Measurements from ENCODE around the gene PIAS1.

- TF ChIP-seq CTCF (tag by site-specific recombination; IDR thresholded peaks at IDR 0.05): no peak
- TF ChIP-seq ZBTB26 (tag by site-specific recombination; optimal IDR thresholded peaks at IDR 0.05): no peak
- TF ChIP-seq ZSCAN18 (tag by site-specific recombination; IDR thresholded peaks at IDR 0.05): no peak
- no peak for TF ChIP-seq INSM2 (tag by site-specific recombination; IDR thresholded peaks at IDR 0.05)
- TF ChIP-seq ZFP3 (tag by site-specific recombination; IDR thresholded peaks at IDR 0.05; ENCODE audit: low read depth): no peak
- no peak for TF ChIP-seq ZNF132 (tag by site-specific recombination; IDR thresholded peaks at IDR 0.05; ENCODE audit: borderline replicate concordance)
- no peak for TF ChIP-seq RBAK (tag by site-specific recombination; IDR thresholded peaks at IDR 0.05)
- no peak for TF ChIP-seq REST (tag by site-specific recombination; IDR thresholded peaks at IDR 0.05)
- no peak for TF ChIP-seq PRDM2 (tag by site-specific recombination; IDR thresholded peaks at IDR 0.05; ENCODE audit: borderline replicate concordance)
- no peak for TF ChIP-seq YY1 (tag by site-specific recombination; IDR thresholded peaks at IDR 0.05)
- no peak for TF ChIP-seq ZNF560 (tag by site-specific recombination; IDR thresholded peaks at IDR 0.05; ENCODE audit: borderline replicate concordance)
- no peak for TF ChIP-seq ZNF121 (tag by site-specific recombination; IDR thresholded peaks at IDR 0.05)
- TF ChIP-seq ZNF311 (tag by site-specific recombination; IDR thresholded peaks at IDR 0.05; ENCODE audit: borderline replicate concordance): no peak
- TF ChIP-seq ZBTB21 (tag by site-specific recombination; IDR thresholded peaks at IDR 0.05): no peak
Observed at GRCh38 chr15:68078365-68078764, 24.2 kb downstream of the PIAS1 start.

All from HEK293 (cell line).